Hindlimb muscle (tissue), 1 donor: ENCODE measurements around the gene SELENOI. TPM values are rescaled to one million over a fixed set of nuclear protein-coding genes. Genes with fewer than 3 reads are reported as not detected.
"Not testable (repeated sequence)": the region's sequence is repeated elsewhere in the genome, so short reads cannot be mapped to it uniquely, and the experiment has no call there.

Experiments
- DNase-seq: peaks from one replicate; pipeline ENCODE4 v3.0.0-alpha.2; 2013
- polyA plus RNA-seq: library from polyadenylated mRNA; unstranded; fragments of 120-200 nt; gene quantifications from one replicate; pipeline ENCODE4 v1.2.1, GENCODE V29; 2013; ENCODE audit not compliant: insufficient read length

Gene SELENOI
- polyA plus RNA-seq, 1 donor: 9.3 TPM

- DNase-seq: no peak
These were observed 14.0 kb downstream of the SELENOI start for GRCh38 chr2:26359886-26360473.

DNA sequence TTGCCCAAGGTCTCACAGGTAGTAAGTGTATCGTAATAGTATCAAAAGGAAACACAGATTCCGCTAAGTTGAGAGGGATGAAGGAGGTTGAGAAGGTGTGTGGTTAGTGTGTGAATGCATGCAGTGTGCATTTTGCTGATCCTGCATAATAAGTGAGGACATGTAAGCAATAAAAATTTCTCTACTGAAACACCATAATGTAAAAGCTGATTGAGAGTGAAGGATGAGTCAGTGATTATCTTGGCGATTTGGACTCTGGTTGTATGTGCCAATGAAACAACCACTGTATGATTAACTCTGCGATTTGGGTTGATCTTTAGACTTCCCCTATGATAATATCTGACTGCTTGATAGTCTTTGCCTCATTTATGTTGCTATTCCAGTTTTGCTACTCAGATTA lies 17.4 kb downstream of the SELENOI start:
- no peak for DNase-seq

DNA sequence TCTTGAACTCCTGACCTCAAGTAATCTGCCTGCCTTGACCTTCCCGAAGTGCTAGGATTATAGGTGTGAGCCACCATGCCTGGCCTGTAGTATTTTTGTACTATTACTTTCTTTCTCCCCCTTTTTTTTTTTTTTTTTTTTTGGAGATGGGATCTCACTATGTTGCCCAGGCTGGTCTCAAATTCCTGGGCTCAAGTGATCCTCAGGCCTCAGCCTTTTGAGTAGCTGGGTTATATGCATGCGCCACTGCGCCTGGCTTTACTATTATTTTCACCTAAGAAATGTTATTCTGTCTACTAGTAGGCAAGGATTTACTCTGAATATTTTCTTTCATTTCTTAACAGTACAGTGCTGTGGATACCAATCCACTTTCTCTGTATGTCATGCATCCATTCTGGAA lies 18.0 kb downstream of the SELENOI start:
- no peak for DNase-seq

DNA sequence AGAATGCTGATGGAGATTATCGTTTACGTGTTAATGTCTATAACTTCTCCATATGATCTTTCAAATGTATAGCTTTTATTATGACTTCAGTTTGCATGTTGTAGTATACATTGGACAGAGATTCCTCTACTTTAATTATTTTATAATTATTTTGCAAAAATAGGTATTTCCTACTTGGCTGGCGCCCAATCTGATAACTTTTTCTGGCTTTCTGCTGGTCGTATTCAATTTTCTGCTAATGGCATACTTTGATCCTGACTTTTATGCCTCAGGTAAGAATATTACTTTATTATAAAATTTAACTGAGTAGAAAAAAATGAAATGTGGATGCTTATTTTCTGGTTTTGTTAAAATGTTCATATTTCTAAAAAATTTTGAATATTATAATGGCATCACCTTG lies 18.7 kb downstream of the SELENOI start:
- DNase-seq: no peak

GRCh38 chr2:26366957-26367356 lies 21.0 kb downstream of the SELENOI start:
- DNase-seq: no peak

DNA sequence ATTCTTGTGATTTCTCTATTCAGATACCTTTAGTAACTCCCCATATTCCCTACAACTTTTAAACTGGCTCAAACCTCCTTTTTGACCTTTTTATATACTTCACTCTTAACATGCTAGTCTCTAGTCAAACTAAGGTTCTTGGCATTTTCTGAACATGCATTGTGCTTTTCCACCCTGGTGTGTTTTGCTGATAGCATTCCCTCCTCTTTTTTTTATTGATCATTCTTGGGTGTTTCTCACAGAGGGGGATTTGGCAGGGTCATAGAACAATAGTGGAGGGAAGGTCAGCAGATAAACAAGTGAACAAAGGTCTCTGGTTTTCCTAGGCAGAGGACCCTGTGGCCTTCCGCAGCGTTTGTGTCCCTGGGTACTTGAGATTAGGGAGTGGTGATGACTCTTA lies 23.7 kb downstream of the SELENOI start:
- not testable (repeated sequence) for DNase-seq

GRCh38 chr2:26370909-26371308 lies 25.0 kb downstream of the SELENOI start:
- DNase-seq: not testable (repeated sequence)

DNA sequence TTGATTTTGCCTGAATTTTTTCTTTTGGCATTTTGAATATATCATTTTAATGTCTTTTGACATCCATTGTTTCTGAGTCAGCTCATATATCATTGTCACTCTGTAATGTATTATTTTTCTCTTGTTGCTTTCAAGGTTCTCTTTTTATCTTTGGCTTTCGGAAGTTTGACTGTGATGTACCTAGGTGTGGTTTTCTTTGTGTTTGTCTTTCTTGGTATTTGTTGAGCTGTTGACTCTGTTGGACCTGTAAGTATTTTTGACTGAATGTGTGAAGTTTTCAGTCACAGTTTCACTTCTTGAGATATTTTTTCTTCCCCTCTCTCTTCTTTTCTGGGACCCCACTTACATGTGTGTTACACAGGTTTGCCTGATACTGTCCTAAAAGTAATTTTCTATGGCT lies 30.9 kb downstream of the SELENOI start:
- no peak for DNase-seq

GRCh38 chr2:26380281-26380680 lies 34.3 kb downstream of the SELENOI start:
- DNase-seq: no peak

- DNase-seq: no peak
These were observed 36.6 kb downstream of the SELENOI start for GRCh38 chr2:26382564-26382963.

DNA sequence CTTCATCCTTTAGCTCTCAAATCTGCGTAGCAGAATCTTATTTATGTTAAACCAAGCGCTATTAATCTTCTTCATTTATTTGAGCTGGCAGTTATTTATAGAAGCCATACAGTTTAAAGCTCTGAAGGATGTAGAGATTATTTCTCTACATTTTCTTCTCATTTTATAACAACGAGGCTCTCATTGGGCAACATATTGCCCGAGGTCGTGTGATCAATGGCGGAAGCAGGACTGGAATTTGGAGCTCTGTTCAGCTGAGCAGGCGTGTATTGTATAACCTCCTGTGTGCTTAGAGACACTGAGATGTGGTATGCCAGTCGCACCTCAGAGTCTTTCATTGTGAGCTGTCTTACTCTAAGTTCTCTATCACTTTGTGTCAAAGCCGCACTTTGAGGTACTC lies 38.2 kb downstream of the SELENOI start:
- no peak for DNase-seq

DNA sequence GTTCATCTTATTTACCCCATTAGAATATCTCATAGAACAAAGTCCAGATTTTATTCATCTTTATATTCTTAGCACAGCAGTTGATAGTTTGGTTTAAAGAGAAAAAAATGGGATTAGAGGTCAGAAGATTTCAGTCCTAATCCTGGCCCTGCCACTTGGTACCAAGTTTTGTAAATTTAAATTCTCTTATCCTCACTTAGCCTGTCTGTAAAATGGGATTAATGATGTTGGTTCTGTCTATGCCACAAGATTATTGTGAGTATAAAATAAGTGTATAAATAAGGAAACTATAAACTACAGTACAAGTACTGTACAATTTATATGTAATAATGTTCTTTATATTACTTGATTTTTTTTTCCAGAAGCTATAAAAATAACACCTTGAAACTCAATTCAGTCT lies 38.7 kb downstream of the SELENOI start:
- no peak for DNase-seq

DNA sequence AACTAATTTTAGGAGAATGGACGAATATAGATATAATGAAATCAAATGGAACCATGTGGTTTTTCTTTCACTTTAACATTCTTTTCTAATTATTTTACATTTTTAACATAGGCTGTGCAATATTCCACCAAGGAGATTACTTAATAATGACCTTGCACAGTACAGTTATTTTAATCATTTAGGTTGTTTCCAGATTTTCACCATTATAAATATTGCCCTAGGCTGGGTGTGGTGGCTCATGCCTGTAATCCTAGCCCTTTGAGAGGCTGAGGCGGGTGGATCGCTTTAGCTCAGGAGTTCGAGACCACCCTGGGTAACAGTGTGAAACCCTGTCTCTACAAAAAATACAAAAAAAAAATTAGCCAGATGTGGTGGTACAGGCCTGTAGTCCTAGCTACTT lies 41.2 kb downstream of the SELENOI start:
- no peak for DNase-seq

DNA sequence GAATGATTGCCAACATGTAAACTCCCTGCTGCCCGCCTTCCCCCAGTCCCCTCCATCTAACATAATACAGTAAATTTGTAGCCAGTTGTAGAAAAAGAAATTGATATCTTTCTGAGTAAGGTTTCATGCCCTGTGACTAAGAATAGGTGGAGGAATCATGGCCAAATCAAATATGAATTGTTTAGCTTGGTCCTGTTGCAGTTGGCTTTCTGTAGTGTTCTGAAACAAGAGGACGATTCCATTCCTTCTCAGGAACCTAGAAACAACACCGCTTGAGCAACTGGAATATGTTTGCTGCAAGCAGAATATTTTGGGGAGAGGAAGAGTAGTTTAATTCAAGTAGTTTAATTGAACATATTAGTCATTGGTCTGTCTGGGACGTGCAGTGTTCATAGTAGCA lies 48.8 kb downstream of the SELENOI start:
- DNase-seq: no peak

DNA sequence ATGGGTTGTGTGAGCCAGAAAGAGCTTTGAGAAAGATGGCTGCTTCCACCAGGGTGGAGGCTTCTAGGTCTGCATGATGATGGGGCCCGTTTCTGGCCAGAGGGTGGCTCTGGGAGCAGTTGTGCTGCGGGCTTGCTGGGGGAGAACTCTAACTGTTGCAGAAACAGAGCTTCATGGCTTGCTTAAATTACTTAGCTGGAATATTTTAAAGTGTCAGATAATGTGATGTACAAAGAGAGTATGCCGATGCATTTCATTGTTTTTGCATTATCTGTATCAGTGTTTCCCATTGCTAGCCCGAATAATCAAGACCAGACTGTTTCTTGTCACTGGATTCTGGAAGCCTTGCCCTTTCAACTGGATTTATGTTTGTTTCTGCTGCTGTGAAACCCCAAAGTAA lies 49.5 kb downstream of the SELENOI start:
- no peak for DNase-seq

DNA sequence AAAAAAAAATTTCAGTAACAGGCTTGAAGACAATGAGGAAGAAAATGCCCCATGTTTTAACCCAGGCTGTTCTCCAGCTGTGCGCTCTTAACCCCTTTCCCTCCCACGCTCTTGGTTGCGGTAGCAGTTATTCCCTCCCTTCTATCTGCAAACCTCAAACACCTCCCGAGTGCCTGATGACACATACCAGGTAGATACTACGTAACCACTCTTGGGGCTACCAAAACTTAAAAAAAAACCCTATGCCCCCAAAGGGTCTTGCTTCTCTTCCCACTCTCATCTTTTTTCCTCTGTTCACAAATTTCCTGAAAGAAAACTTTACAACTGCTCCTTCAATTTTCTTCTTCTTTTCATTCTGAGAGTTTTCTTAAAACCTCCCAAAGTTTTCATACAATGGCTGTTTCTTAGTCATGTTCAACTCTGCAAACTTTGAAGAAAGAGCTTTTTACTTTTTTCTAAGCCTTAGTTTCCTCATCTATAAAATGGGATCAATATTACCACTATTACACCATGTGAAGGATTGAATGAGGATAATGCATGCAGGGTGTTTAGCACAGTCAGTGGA lies 50.9 kb downstream of the SELENOI start:
- DNase-seq: no peak

DNA sequence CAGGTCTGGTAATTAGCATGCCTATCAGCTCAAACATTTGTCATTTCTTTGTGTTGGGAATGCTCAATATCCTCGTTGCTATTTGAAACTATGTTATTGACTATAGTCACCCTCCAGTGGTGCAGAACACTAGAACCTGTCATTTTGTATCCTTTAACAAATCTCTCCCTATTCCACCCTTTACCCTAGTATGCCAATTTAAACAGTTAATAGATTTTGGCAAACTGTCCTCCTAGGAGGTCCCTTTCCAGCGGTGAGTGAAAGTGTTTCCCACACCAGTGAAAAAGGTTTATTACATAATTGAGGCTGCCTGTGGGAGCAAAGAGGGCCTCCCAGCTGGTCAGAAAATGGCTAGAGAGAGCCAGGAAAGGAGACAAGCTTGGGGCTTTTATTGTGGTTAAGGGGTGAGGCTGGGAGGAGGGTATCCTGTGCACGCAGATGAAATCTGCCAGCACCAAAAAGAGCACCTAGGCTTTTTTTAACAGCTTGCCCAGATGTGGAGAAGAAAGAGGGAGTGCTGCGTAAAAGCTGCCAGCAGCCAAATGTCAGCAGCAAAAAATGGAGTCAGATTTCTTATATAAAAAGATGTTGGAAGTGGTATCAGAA lies 53.9 kb downstream of the SELENOI start:
- no peak for DNase-seq

- no peak for DNase-seq
These were observed 54.8 kb downstream of the SELENOI start for GRCh38 chr2:26400723-26401122.

DNA sequence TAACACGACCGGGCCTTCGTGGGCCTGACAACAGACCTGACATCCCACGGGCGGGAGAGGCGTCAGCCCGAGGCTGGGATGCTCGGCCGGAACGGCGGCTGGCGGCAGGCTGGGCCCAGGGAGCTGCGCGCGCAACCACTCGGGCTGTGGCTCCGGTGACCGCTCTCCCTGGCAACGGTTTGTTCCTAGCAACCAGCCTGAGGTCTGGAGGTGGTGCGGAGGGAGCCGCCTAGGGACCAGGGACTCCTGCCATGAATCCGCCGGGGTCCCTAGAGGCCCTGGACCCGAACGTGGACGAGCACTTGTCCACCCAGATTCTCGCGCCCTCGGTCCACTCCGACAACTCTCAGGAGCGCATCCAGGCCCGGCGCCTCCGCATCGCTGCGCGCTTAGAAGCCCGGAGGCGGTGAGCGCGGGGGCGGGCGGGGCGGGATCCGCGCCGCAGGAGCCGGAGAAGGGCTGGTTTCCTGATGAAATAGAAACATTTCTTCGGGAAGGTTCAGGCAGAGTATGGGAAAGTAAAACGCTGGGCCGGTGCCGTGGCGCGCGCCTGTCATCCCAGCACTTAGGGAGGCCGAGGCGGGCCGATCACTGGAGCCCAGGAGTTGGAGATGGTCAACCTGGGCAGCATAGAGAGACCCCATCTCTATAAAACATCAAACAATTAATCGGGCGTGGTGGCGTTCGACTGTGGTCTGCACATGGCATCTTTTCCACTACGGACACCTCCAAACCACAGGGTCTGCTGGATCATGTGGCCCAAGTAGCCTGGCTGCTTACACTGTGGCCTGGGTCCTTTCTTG lies 56.0 kb downstream of the SELENOI start, which contains the start of gene DRC1:
TSS of gene DRC1 (plus strand) at position 182 of the 803 bp plus-strand sequence. CDS start at position 252, 70 bp downstream.
- DNase-seq: peak; percentile 55

DNA sequence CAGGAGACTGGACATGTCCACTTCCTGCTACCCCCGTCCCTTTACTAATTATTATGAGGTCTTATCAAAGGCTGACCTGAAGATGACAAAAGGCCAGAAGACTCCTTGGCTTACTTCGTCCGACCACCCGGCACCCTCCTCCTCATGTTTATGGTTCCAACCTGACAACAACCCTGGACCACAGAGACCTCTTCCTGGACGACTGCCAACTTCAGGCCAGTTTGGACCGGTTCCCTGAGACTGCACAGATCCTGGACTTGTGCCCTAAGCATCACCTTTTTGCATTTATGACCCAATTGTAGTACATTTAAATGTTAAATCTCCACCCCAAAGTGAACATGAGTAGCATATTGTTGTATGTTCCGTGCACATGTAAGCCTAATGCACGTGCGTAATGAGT lies 61.6 kb downstream of the SELENOI start:
- no peak for DNase-seq

GRCh38 chr2:26409785-26410184 lies 63.8 kb downstream of the SELENOI start:
- no peak for DNase-seq

DNA sequence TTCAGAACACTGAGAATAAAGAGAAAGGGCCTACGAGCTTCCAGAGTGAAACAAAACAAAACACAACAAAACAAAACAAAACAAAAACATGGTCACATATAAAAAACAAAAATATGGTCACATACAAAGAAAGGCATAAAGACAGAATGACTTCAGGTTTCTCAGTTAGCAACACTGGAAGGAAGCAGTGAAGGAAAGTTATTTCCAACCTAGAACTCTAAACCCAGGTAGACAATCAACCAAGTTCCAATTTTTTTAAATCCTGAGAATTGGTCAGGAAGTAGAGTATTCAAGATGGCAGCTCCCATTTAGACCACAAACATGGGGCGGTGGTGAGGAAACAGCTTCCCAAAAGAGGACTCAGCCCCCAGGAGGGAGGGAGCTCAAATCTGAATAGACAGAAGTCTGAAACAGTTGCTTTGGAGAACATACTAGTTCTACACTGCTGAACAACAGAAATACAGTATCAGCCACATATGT lies 64.9 kb downstream of the SELENOI start:
- no peak for DNase-seq

- no peak for DNase-seq
These were observed 65.5 kb downstream of the SELENOI start for GRCh38 chr2:26411419-26411818.
